ENCODE results near the gene LPP.

Gene LPP

DNA sequence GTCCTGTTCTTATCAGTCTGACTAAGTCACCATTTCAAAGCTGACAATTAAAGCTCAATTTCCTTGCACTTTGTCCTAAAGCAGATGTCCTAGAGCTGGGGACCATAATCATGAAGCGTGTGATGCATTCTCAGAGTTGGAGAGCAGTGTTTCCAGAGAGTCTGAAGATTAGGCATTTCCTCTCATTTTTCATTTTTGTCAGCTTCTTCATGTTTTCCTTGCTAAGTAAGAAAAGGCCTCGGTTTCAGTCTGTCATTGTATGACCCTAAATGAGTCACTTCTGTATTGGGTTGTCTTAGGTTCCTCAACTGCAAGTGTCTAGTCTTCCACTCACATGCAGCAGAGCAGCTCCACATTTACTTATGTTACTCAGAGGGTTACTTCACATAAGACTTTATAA lies 760.6 kb downstream of the LPP start:
- ChIA-PET POLR2A (no interaction called here), CTCF (no interaction called here)
- TF ChIP-seq ZNF384 (IDR thresholded peaks at IDR 0.05) (no peak), L3MBTL2 (conservative IDR thresholded peaks at IDR 0.05) (no peak), BHLHE40 (IDR thresholded peaks at IDR 0.05; ENCODE audit: borderline replicate concordance) (no peak), ARNT (IDR thresholded peaks at IDR 0.05) (no peak), SUZ12 (IDR thresholded peaks at IDR 0.05) (no peak), TARDBP (IDR thresholded peaks at IDR 0.05) (no peak), FOXA1 (IDR thresholded peaks at IDR 0.05) (no peak), SP1 (IDR thresholded peaks at IDR 0.05) (no peak)
- TF ChIP-seq, protein P1, sequence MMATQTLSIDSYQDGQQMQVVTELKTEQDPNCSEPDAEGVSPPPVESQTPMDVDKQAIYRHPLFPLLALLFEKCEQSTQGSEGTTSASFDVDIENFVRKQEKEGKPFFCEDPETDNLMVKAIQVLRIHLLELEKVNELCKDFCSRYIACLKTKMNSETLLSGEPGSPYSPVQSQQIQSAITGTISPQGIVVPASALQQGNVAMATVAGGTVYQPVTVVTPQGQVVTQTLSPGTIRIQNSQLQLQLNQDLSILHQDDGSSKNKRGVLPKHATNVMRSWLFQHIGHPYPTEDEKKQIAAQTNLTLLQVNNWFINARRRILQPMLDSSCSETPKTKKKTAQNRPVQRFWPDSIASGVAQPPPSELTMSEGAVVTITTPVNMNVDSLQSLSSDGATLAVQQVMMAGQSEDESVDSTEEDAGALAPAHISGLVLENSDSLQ (IDR thresholded peaks at IDR 0.05) = no peak
- no peak for DNase-seq (ENCODE audit: extremely low spot score)

DNA sequence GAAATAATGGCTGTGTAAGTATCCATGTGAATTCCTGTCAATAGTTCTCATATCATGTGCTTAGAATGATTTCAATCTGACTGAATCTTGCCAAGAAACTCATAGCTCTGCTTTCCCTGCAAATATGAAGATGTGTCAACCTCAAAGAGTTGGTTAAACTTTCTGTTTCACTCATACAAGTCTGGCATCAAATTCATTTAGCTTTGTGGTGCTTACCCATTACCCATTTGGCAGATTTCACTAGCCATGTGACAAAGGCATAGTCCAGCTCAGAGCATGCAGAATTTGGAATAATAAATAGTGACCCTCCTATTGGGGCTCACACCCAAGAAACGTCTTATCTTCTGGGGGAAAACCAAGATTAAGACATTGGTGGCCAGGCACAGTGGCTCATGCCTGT lies 761.2 kb downstream of the LPP start:
- ChIA-PET POLR2A (no interaction called here), CTCF (no interaction called here)
- no peak for DNase-seq (ENCODE audit: extremely low spot score)
- TF ChIP-seq L3MBTL2 (conservative IDR thresholded peaks at IDR 0.05) = no peak
- TF ChIP-seq TARDBP (IDR thresholded peaks at IDR 0.05) = no peak
- TF ChIP-seq FOXK2 (IDR thresholded peaks at IDR 0.05) = no peak
- TF ChIP-seq ZNF384 (IDR thresholded peaks at IDR 0.05) = no peak
- TF ChIP-seq ELF4 (IDR thresholded peaks at IDR 0.05) = no peak
- TF ChIP-seq HDGF (IDR thresholded peaks at IDR 0.05; ENCODE audit: borderline replicate concordance) = no peak
- no peak for TF ChIP-seq SUZ12 (IDR thresholded peaks at IDR 0.05)
- TF ChIP-seq, protein P1 (IDR thresholded peaks at IDR 0.05) = no peak
- no peak for TF ChIP-seq FOXA1 (IDR thresholded peaks at IDR 0.05)
- TF ChIP-seq LEF1 (IDR thresholded peaks at IDR 0.05; ENCODE audit: borderline replicate concordance) = no peak
- TF ChIP-seq NFRKB (IDR thresholded peaks at IDR 0.05) = no peak
- no peak for TF ChIP-seq ARNT (IDR thresholded peaks at IDR 0.05)
- TF ChIP-seq BHLHE40 (IDR thresholded peaks at IDR 0.05; ENCODE audit: borderline replicate concordance) = no peak
- TF ChIP-seq CTBP1 (IDR thresholded peaks at IDR 0.05; ENCODE audit: borderline replicate concordance) = no peak
- no peak for TF ChIP-seq FOXM1 (IDR thresholded peaks at IDR 0.05; ENCODE audit: borderline replicate concordance)
- no peak for TF ChIP-seq SP1 (IDR thresholded peaks at IDR 0.05)

DNA sequence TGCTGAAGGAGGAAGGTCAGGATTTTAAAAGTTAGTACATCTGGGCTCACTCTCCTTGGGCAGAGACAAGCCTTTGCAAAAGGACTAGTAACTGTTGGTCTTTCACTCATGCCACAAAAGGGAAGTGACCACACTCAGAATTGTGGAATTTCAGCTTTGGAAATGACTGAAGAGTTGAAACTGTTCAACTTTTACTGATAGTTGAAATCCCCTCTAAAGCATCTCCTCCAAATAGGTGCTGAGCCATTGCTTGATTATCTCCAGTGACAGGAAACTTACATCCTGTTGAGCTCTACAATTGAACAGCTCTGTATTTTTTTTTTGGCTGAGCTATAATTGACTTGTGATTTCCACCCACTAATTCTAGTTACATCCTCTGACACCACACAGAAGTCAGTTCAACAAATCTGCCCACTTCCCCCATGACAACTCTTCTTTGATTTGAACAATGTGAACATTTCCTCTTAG lies 763.0 kb downstream of the LPP start:
- ChIA-PET POLR2A (no interaction called here), CTCF (no interaction called here)
- no peak for TF ChIP-seq ELF4 (IDR thresholded peaks at IDR 0.05)
- no peak for TF ChIP-seq FOXA1 (IDR thresholded peaks at IDR 0.05)
- no peak for TF ChIP-seq TARDBP (IDR thresholded peaks at IDR 0.05)
- TF ChIP-seq HDGF (IDR thresholded peaks at IDR 0.05; ENCODE audit: borderline replicate concordance) = no peak
- no peak for TF ChIP-seq FOXM1 (IDR thresholded peaks at IDR 0.05; ENCODE audit: borderline replicate concordance)
- no peak for TF ChIP-seq BHLHE40 (IDR thresholded peaks at IDR 0.05; ENCODE audit: borderline replicate concordance)
- TF ChIP-seq ZNF384 (IDR thresholded peaks at IDR 0.05) = no peak
- no peak for TF ChIP-seq ARNT (IDR thresholded peaks at IDR 0.05)
- no peak for TF ChIP-seq CTBP1 (IDR thresholded peaks at IDR 0.05; ENCODE audit: borderline replicate concordance)
- no peak for TF ChIP-seq LEF1 (IDR thresholded peaks at IDR 0.05; ENCODE audit: borderline replicate concordance)
- no peak for TF ChIP-seq SP1 (IDR thresholded peaks at IDR 0.05)
- no peak for TF ChIP-seq SUZ12 (IDR thresholded peaks at IDR 0.05)
- TF ChIP-seq FOXK2 (IDR thresholded peaks at IDR 0.05) = no peak
- no peak for TF ChIP-seq NFRKB (IDR thresholded peaks at IDR 0.05)
- DNase-seq (ENCODE audit: extremely low spot score) = no peak

DNA sequence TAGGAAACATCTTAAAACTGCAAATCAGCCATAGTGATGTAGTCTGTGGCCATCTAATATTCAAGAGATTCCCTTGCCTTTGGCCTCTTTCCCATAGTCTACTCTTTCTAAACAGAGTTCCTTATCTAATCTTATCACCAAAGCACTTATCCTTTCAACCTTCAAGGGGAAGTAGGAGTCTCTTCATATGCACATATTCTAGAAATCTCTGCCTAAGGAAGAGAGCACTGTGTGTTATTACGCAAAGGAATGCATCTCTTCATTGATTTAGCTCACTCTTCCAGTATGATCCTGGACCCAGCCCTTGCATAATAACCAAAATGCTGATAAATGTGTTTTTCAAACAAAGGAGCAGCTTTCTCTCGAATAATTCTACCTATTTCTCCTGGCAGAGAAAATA lies 764.1 kb downstream of the LPP start:
- ChIA-PET POLR2A (no interaction called here), CTCF (no interaction called here)
- no peak for DNase-seq (ENCODE audit: extremely low spot score)

DNA sequence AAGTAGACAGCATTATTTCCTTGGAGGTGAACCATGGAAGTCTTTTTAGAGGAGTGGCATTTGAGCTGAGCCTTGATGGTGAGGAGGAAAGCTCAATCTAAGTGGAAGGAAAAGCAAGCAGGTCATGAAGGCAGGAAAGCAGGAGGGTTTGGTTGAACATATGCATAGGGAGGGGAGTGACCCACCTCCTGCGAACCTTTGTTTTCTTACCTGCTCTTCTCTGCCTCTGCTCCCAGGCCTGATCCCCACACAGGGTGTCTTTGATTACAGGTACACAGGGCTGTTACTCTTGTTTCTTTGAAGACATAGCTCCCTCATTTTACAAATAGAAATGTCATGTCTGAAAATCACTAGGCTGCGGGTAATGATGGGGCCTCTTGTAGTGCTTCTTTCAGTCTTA lies 769.7 kb downstream of the LPP start:
- ChIA-PET POLR2A (no interaction called here), CTCF (no interaction called here)
- no peak for DNase-seq (ENCODE audit: extremely low spot score)
- TF ChIP-seq HDGF (IDR thresholded peaks at IDR 0.05; ENCODE audit: borderline replicate concordance) = no peak
- no peak for TF ChIP-seq NFRKB (IDR thresholded peaks at IDR 0.05)
- TF ChIP-seq, protein P1 (IDR thresholded peaks at IDR 0.05) = no peak
- TF ChIP-seq ELF4 (IDR thresholded peaks at IDR 0.05) = no peak
- no peak for TF ChIP-seq FOXM1 (IDR thresholded peaks at IDR 0.05; ENCODE audit: borderline replicate concordance)
- no peak for TF ChIP-seq L3MBTL2 (conservative IDR thresholded peaks at IDR 0.05)
- no peak for TF ChIP-seq LEF1 (IDR thresholded peaks at IDR 0.05; ENCODE audit: borderline replicate concordance)
- TF ChIP-seq FOXA1 (IDR thresholded peaks at IDR 0.05) = no peak
- TF ChIP-seq FOXK2 (IDR thresholded peaks at IDR 0.05) = no peak
- no peak for TF ChIP-seq SP1 (IDR thresholded peaks at IDR 0.05)
- no peak for TF ChIP-seq CTBP1 (IDR thresholded peaks at IDR 0.05; ENCODE audit: borderline replicate concordance)
- TF ChIP-seq BHLHE40 (IDR thresholded peaks at IDR 0.05; ENCODE audit: borderline replicate concordance) = no peak
- no peak for TF ChIP-seq TARDBP (IDR thresholded peaks at IDR 0.05)
- TF ChIP-seq ZNF384 (IDR thresholded peaks at IDR 0.05) = no peak
- TF ChIP-seq SUZ12 (IDR thresholded peaks at IDR 0.05) = no peak
- no peak for TF ChIP-seq ARNT (IDR thresholded peaks at IDR 0.05)

More for the DNA sequence above, 764.1 kb downstream of the LPP start:
- TF ChIP-seq FOXK2 (IDR thresholded peaks at IDR 0.05) = no peak
- no peak for TF ChIP-seq FOXM1 (IDR thresholded peaks at IDR 0.05; ENCODE audit: borderline replicate concordance)
- no peak for TF ChIP-seq TARDBP (IDR thresholded peaks at IDR 0.05)
- TF ChIP-seq L3MBTL2 (conservative IDR thresholded peaks at IDR 0.05) = no peak
- TF ChIP-seq HDGF (IDR thresholded peaks at IDR 0.05; ENCODE audit: borderline replicate concordance) = no peak
- TF ChIP-seq SUZ12 (IDR thresholded peaks at IDR 0.05) = no peak
- TF ChIP-seq ELF4 (IDR thresholded peaks at IDR 0.05) = no peak
- TF ChIP-seq, protein P1 (IDR thresholded peaks at IDR 0.05) = no peak
- TF ChIP-seq FOXA1 (IDR thresholded peaks at IDR 0.05) = no peak
- no peak for TF ChIP-seq ARNT (IDR thresholded peaks at IDR 0.05)
- no peak for TF ChIP-seq LEF1 (IDR thresholded peaks at IDR 0.05; ENCODE audit: borderline replicate concordance)
- no peak for TF ChIP-seq BHLHE40 (IDR thresholded peaks at IDR 0.05; ENCODE audit: borderline replicate concordance)
- no peak for TF ChIP-seq ZNF384 (IDR thresholded peaks at IDR 0.05)
- TF ChIP-seq SP1 (IDR thresholded peaks at IDR 0.05) = no peak
- TF ChIP-seq CTBP1 (IDR thresholded peaks at IDR 0.05; ENCODE audit: borderline replicate concordance) = no peak
- no peak for TF ChIP-seq NFRKB (IDR thresholded peaks at IDR 0.05)
